Right hindlimb (tissue), 1 donor: ENCODE data around the gene IL4I1.
A peak's percentile ranks its signal among the peaks of the same experiment; 100 is the strongest.

Experiments used
- DNase-seq: peaks from one replicate; pipeline ENCODE4 v3.0.0-alpha.2; 2018

Gene IL4I1

DNA sequence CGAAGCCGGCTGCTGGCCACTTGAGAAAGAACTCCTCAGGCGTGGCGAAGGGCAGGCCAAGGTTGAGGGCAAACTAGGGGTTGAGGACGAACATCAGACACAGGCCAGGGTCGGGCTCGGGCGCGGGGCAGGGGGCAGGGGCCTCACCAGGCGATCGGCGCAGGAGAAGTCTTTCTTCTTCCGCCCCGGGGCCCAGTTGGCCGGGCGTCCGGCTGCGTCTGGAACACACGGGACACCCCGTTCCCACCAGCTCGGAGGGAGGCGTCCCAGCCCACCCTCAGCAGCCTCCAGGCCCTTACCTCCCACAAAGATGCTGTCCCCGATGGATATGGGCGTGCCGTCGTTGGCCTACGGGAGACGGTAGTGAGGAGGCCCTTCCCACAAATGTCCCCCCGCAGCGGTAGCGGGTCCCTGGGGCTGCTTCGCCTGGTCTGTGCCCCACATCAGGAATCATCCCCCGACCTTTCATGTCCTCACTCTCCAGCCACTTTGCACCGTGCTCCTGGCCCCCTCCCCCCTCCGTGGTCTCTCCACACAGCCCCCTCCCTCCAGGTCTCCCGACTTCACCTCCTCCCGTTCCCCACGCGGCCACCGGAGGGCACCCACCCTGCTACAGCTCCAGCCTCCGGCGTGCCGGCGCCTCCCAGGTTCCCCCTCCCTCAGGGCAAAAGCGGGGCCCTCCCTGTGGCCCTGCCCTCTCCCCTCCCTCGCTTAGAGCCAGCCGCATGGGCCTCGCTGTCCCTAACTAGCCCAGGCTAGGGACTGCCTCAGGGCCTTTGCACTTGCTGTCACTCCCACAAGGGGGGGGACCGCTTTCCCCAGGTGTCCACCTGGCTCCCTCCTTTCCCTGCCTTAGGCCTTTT lies 34.1 kb downstream of the IL4I1 start:
- peak; percentile 39 for DNase-seq

DNA sequence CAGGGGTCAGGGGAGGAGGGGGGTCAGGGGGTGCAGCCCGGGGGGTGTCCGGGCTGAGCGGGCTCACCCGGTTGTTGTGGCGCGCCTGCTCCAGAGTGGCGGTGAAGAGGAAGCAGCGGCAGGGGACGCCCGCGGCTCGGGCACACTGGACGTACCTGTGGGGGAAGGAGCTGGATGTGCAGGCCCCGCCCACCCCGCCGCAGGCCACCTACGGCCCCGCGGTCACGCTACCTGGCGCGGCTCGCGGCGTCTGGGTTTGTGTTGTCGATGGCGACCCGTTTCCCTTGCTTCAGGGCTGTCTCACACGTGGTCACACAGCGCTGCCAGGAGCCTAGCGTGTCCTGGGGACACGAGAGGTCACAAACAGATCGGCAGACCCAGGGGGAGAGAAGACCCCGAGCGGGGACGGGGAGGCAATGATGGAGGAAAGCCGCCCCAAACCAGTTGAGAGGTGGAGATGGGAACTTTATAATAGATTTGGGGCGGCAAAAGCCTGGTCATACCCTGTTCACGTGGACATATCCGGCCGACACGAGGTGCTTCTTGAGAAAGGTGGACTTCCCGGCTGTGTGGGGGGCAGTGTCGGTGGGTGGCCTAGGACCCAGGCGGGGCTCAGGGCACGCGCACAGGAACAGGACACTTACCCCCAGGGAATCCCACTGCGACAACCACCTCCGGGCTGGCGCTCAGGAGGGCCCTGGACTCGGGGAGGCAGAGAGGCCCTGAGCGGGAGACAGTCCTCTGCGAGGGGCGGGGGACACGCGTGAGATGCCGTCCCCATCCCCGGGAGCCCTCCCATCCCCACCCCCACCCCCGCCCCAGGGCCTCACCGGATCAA lies 34.9 kb downstream of the IL4I1 start:
- peak; percentile 25 for DNase-seq

DNA sequence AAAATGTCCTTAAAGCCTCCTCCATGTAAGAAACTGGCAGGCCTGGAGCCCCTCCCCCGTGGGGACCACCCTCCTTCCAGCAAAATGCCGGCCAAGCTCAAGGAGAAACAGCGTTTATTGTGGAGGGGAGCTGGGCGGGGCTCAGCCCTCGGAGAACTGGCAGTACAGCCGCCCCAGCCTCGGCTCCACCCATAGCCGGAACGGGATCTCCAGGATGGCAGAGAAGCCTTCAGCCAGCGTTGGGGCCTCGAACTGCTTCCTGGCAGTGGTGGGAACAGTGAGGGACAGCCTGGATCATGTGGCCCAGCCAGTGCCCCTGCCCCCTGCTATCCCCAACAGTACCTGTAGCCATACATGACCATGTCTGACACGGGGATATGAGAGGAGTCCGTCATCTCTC lies 35.6 kb downstream of the IL4I1 start:
- peak; percentile 76 for DNase-seq

DNA sequence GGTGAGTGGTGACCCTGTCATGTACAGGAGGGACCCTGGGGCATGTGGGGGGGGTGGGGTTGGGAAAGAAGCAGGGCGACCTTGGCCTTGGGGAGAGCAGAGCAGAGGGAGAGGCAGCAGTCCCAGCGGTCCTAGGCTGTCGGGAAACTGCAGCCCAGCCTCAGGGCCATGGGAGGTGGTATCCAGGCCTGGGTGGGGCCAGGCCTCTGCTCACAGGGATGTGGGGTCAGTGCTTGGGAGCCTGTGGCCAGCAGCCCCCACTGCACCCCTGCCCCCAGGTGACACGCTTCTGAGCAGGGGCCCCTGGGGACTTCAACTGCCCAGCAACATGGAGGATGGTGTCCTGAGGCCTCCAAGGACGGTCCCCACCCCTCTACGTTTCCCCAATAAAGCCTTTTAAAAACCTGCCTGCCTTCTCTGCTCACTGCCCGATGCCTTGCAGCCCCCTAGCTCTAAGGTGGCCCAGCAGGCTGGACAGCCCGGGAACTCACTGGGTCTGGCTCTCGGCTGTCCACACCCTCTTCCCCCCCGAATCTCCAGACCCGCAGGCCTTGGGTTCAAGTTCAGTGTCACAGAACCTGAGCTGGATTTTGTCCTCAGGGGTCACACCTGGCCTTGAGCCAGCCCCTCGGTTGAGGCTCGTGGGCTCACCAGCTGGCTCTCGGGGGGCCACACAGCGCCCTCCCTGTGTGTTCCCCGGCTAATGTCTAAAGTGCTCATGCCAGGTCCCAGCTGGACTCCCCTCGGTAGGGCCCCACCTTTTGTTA lies 36.2 kb downstream of the IL4I1 start:
- DNase-seq, result no peak

DNA sequence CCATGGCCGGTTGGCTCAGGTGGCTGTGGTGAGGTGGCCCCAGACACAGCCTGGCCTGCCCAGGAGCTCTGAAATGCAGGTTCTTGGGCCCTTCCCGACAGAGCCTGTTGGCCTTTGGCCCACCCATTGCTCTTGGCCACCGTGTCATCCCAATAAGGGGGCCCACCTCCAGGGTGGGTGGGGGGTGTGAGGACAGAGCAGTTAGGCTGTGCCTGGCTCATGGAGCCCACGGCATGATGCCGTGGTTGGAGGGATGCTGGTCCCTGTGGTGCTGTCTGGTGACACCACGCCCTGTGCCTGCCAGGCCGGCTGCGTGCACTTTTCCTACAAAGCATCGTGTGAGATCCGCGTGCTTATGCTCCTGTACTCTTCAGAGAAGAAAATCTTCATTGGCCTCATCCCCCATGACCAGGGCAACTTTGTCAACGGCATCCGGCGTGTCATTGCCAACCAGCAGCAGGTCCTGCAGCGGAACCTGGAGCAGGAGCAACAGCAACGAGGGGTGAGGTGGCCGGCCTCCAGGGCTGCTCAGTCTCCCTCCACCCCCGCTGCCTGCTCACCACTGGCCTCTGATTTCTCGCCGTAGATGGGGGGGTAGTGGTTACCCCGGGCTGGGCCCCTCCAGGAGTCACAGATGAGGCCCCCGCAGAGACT lies 36.9 kb downstream of the IL4I1 start:
- DNase-seq, result no peak

DNA sequence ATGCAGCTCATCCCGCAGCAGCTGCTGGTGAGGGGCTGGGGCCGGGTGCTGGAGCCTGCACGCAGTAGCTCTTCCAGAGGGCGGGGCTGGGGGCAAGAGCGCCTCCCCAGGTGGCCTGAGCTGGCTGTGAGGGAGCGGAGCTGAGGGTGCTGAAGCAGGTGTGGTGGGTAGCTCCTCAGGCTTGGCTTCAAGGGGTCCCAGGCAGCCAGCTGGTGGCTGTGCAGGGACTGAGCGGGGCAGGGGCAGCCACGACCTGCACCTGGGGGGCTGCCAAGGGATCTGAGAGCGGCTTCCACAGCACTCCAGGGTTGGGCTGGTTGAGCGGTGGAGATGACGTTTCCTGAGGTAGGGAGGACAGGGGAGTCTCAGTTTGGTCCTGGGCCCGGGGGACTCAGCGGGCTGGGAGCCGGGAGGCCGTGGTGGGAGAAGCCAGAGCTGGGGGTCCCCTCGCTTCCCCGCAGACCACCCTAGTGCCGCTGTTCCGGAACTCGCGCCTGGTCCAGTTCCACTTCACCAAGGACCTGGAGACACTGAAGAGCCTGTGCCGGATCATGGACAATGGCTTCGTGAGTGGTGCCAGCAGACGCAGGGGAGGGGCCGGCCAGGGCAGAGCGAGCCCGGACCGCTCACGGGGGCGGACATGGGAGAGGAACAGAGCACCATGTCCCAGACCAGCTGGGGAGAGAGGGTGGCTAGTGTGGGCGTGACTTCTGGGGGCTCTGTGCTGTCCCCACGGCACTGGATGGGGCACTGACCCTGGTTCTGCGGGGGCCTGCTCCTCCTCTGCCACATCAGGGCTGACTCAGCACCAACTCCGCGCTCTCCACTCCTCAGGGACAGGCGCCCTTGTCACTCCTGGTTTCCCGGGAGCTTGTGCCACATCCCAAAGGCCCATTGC lies 38.4 kb downstream of the IL4I1 start:
- DNase-seq, result peak; percentile 29

DNA sequence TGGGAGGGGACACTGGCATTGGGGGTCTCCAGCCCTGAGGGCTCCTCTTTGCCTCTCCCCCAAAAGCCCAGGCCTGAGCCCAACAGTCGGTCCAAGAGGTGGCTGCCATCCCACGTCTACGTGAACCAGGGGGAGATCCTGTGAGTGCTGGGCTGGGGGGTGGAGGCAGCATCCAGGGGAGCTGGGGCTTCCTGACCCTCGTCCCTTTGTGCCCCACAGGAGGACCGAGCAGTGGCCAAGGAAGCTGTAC lies 38.9 kb downstream of the IL4I1 start:
- no peak for DNase-seq

DNA sequence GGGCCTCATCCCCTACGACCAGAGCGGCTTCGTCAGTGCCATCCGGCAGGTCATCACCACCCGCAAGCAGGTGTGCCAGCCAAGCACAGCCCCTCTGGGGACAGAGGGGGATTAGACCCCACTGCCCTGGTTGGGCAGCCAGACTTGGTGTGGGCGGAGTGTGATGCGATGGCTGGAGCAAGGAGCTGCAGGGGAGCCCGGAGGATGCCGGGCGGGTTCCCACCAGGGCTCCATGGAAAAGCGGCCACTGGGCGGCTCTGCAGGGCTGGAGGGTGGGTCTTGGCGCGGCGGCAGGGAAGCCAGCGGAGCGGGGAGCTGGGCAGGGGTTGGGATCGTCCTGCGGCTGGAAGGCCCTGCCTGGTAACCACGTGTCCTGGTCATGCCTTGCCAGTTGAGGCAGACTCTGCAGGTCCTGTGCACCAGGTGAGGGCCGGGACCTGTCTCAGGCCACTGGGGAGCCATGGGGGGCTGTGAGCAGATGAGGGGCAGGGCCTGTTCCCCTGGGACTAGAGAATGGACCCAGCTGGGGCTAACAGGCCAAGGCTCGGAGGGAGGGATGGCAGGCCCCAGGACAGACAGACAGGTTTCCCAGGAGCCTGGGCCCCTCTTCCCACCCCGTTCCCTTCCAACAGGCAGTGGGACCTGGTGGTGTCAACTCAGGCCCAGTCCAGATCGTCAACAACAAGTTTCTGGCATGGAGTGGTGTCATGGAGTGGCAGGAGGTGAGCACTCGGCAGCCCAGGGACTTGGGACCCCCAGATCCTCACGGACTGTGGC lies 39.4 kb downstream of the IL4I1 start:
- DNase-seq, result peak; percentile 33

DNA sequence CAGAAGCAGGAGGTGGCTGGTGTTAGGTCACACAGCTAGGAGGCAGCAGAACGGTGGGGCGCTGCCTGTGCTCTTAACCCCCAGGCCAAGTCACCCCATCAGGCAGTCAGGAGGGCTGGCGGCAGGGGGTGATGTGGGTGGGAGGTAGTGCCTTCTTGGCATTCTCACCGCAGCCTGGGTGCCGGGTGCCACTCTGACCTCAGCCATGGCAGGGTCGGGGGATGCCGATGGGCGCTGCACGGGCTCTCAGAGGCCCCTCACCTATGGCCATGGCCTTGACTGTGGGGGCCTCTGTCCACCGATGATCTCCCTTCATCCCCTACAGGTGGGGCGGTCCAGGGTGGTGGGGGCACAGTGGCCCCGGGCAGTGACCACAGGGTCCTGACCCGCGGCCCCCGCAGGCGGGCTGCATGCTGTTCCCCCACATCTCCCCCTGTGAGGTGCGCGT lies 40.1 kb downstream of the IL4I1 start:
- no peak for DNase-seq

DNA sequence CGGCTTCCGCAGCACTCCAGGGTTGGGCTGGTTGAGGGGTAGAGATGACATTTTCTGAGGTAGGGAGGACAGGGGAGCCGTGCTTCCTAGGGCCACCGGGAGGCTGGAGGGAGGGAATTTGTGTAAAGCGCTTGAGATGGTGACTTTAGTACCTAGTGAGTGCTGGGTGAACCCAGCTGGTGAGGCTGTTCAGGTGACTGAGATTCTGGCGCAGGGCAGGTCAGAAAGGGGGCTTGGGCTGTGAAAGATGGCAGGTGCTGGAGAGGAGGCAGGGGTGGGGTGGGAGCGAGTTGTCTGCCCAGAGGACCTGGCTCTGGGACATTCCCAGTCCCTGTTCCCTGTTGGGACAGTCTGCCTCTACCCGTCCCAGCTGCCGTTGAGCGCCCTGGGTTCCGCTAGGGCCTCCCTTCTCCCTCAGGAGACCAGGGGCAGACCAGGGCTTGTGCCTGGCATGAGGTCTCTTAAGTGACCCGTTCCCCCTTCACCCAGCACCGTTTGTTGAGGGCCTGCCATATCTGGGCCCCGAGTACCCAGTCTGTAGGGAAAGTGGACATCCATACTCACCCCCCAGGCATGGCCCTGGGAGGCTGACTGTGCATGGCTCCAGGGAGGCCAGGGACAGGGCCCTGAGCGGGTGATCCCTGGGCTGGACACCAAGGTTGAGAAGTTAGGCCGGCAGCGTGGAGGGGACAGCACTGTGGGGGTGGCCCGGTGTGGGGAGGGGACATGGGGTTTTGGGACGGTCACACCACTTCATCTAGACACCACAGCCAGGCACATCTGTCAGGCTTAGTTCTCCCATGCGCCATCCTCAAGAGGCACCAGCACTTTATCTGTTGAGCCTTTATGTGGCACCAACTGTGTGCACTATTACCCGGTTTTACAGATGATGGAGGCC lies 40.8 kb downstream of the IL4I1 start:
- no peak for DNase-seq

DNA sequence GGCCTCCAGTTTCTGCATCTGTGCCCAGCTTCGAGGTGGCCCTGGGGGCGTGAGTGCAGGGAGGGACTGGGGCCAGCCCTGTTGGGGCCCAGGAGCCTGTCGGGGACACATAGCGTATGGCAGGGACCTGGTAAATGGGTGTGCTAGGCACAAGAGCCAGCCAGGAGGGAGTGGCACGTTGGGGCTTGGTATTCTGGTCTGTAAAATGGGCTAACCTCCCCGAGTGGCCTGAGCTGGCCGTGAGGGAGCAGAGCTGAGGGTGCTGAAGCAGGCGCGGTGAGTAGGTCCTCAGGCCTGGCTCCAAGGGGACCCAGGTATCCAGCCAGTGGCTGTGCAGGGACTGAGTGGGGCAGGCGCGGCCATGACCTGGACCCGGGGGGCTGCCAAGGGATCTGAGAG lies 41.4 kb downstream of the IL4I1 start:
- no peak for DNase-seq

DNA sequence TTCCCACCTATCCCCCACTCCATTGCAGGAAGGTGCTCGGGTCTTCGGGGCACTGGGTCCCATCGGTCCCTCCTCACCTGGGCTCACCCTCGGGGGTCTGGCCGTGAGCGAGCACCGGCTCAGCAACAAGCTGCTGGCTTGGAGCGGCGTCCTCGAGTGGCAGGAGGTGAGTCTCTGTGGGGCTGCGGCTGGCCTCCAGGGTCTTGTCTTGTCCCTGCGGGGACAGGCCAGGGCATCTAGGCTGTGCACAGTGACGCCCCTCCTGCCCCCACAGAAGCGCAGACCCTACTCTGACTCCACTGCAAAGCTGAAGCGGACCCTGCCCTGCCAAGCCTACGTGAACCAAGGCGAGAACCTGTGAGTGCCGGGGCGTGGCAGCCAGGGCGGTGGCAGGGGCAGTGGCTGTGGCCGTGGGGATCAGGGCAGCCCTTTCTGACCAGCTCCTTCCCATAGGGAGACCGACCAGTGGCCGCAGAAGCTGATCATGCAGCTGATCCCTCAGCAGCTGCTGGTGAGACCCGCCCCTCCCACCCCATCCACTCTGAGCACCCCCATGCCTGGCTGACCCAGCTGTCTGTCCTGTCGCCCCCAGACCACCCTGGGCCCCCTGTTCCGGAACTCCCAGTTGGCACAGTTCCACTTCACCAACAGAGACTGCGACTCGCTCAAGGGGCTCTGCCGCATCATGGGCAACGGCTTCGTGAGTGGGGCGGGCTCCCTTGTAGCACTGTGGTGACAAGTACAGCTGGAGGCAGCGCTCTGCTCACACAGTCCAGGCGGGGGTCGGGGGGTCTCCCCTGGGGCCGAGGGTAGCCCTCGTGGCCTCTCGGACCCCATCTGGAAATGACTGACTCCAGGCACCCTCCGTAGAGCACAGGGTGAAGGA lies 42.1 kb downstream of the IL4I1 start:
- no peak for DNase-seq

DNA sequence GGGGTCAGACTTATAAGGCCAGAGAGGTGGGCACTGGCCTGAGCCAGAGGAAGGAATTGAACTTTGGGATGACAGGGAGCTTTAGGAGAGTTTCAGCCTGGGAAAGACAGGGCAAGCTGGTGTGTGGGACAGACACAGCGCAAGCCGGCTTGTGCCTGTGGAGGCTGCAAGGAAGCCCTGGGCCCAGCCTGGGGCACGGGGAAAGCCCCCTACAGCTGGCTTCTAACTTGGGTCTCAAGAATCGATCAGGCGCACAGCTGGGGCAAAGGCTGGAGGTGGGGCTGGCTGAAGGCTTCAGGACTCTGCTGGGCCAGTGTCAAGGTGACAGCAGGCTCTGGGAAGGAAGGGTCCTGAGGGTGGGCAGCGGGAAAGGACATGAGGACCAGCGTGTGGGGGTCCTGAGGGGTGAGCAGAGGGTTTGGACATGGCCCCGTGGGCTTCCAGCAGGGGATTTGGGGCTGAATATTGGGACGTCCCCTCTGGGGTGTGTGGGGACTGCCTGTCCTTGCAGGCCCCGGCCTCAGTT lies 42.8 kb downstream of the IL4I1 start:
- no peak for DNase-seq

DNA sequence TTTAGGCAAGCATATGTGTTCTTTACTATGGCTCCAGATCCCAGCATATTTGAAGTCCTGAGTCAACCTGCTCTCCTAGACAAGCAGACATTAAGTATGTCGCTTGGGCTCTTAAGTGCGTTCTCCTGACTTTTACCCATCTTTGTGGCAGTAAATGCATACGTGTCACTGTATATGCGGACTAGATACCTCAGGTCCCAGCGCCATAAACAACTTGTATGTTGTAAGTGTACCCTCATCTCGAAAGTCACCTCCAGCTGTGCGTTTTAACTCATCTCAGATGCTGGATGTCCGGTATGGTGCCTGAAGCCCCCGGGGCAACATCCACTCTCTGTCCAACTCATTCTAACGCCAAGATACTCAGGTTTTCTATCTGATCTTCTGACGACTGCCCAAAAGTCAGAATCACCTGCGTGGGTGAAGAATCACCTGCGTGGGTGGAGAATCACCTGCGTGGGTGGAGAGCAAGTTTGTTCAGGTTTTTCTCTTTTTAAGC lies 44.0 kb downstream of the IL4I1 start:
- no peak for DNase-seq

DNA sequence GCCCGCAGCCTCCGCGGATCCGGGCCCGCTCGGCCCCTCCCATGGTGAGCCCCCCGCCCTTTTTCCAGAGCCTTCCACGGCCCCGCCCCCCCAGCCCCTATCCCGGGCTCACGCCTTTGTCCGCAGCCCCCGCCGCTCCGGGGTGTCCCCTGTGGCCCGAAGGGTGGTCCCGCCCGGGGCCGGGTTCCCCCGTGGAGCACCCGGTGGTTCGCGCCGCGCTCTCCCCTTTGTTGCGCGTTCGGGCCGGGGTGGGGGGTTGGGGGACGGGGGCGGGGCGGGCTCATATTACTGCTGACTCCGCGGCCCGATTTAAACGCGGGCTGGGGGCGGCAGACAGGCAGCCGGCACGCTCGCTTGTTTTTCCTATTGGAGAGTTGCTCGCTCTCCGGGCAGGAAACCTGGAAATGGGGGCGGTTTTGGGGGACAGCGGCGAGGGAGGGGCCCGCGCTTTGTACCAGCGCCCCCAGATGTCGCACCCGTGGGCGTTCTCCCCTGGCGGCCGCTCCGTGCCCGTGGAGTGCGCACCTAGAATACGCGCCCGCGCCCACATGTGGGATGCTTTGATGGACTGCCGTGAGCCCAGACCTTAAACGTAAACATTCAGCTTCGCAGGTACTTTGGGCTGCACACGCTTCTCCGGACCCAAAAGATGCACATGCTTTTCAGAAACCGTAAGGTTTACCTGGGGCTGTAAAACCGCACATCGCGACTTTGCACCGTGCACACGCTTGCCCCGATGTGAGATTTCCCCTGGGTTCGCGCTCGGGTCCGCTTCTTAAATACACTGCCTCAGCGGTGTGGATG lies 45.0 kb downstream of the IL4I1 start:
- DNase-seq, result peak; percentile 83

DNA sequence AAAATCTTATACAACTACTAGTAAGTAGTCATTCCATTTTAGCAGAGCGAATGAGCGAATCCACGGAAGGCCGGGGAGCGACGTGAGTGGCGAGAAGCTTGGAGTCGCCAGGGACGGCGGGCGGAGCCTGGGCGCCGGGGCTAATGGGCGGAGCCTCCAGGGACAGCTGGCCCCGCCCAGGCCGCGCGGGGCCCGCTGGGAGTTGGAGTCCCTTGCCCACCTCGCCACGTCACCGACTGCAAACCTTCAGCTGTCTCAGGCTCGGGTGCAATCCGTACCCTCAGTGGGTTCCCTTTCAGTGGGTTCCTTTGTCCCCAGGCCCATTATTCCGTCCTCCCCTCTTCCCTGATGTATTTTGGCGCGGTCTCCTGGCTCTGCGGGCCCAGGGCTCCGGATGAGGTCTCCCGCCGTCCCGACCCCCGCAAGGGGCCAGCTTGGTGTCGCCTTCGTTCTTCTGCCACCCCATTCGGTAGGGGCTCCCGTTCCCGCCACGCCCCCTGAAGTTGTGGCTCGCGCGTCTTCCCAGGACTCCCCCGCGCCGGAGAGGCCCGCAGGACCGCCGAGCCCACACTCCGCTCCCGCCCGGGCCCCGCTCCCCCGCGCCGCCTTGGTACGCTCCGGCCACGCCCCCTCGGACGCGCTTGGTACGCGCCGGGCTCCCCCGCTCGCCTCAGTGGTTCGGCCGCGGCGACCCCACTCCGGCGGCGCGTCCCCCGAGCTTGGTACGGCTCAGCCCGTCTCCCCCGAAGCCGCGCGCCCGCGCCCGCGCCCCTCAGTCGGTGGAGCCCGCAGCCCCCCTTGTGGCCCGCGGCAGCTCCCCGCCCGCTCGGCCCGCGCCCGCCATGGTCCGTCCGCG lies 46.0 kb downstream of the IL4I1 start, which contains the start of gene PTOV1:
Gene PTOV1 (plus strand): TSS at position 673 of the 856 bp plus-strand sequence.
- DNase-seq, result peak; percentile 92

DNA sequence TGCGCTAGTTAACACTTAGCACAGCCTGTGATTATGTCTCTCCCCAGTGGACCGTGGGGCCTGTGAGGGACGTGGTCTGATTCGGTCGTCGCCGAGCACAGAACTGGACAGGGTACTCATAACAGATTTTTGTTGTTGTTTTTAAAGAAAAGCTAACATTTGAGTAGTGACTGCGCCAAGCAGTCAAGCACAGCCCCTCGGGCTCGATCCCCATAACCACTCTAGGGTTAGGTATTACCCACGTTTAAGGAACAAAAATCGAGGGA lies 46.5 kb downstream of the IL4I1 start:
- DNase-seq, result no peak
